CD4-positive, alpha-beta T cell treated with Interleukin-6 for 4 hours (primary cell): ENCODE measurements around the gene MYCBP.
"Not testable (repeated sequence)": the region's sequence is repeated elsewhere in the genome, so short reads cannot be mapped to it uniquely, and the experiment has no call there.

Experiments used
- DNase-seq: peaks from one replicate; pipeline ENCODE4 v3.0.0-alpha.2; 2020; ENCODE audit warnings: mixed read lengths

The MYCBP gene

DNA sequence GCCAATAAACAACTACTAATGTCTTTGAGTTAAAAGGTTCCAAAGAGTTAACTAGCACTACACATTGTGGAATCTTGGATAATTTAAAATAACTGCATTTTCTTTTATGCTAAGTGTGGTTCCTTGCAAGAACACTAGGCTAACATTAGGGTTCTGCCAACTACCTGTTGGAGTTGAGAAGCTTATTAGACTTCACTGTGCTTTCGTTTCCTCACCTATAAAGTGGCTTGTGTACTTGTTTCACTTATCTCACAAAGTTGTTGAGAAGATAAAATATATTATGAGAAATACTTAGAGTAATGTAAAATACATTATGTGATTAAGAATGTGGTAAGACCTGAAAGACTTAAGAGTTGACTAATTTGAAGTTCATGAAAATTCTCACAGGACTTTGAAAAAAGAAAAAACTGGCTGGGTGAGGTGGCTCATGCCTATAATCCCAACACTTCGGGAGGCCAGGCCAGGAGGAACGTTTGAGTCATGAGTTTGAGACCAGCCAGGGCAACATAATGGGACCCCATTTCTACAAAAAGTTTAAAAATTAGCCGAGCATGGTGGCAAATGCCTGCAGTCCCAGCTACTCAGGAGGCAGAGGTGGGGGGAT lies 7.9 kb downstream of the MYCBP start:
- DNase-seq: no peak

DNA sequence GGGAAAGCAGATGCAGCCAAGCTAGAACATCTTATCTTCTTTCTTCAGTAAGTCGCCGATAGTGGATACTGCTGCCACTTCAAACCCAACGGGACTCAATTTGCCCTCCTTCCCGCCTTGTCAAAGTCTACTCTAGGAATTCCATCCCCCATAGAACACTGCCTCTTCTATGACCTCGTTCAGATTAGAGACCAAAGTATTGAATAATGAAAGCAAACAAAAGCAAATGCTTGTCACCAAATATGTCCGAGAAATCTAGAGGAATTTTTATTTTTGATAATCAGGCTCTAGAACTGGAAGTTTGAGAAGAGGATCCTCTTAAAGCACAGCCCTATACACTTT lies 12.7 kb downstream of the MYCBP start:
- no peak for DNase-seq

DNA sequence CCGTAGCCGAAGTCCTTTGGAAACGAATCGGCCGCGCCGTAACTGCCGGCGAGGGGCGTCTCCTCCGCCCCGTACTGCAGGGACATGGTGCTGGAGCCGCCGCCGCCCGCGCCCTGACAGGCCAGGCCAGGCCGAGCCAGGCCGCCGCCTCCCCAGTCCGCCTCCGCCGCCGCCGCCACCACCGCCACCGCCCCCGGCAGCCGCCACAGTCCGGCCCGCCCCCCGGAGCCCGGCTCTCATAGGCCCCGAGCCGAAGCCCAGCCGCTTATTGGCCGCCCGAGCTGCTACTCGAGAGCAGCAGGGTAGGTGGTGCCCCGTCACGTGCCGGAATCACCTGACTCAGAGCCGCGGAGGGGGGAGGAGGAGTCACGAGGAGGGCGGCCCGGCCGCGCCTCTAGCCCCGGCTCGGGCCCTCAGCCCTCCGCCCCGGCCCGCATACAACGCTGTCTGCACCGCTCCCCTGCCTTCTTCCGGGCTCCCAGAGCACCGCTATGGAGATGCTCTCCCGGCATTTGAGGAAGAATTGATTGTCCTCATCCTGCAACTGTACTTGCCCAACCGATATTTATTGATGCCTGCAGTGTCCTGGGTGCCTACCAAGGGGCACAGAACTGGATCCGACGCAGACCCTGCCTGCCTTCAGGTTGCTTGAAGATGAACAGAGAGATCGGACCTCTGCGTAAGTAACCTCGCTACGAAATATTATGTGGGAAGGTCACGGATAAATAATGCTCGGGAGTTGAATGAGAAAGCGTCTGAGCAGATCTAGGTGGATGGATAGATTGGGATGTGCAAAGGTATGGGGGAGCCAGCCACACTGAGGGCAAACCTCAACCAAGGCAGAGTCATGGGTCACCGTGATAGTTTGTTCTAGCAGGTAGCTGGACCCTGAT lies 13.3 kb downstream of the MYCBP start, which contains the start of gene RRAGC:
TSS of gene RRAGC (minus strand) at position 212 of the 893 bp plus-strand sequence. CDS start at position 86, 126 bp downstream.
- DNase-seq: peak; percentile 98

DNA sequence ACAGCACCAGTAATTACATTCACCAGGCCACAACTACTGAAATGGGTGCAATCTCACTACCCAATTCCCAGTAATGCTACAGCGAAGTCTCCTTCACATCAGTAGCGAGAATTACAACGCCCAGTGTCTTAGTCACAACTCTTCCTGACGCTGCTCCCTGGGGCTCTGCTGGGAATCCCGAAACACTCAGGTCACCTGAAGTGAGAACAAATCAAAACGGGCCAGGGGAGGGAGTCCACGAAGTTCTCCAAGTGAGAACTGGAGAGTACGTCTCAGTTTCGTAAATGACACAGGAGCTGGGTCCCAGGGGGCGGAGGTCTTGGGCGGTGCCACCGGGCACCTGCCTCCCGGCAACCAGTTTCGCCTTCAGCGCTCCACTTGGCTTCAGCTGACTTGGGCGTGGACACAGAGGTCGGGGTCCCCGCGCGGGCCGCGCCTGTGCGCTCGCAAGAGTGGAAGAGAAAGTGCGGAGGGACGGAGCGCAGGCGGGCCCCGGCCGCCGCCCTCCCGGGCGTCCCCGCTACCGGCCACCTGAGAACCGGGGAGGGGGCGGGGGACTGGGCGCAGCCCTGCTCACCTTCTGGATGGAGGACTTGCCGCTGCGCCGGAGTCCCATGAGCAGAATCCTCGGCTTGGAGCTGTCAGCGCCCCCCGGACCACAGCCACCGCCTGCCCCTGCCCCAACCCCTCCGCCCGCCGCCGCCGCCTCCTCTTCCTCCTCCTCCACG lies 14.2 kb downstream of the MYCBP start:
- peak; percentile 49 for DNase-seq

DNA sequence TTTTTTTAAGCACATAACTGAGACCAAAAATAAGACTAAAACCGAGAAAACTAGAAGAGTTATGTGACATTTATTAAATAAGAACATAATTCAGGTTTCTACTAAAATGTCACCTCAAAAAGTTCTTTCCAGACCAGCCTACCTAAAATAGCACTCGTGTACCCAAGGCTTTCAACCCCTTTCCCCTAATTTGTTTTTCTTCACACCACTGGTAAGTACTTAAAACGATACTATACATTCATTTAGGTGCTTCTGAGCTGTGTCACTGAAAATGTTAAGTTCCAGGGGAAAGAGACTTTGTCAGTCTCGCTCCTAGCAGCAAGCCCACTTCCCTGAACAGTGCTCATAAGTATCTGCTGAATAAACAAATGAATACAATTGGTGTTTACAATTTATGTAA lies 20.4 kb downstream of the MYCBP start:
- DNase-seq: no peak

DNA sequence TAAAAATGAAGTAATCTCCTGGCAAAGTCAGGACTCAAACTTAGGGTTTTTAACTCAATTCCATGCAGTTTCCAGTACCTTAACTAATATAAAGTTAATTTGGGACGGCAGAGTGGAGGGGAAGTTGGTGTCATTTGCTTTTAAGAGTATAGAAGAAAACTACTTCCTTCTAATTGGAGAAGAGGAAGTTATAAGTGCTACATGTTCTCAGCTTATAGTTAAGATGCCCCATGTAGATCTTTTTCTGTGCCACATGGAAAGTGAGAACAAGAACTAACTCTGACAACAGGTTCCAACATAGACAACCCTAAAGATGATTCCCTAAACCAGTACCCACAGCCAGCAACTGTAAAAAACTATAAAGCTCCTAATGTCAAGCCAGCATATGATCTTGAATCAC lies 25.1 kb downstream of the MYCBP start:
- DNase-seq: no peak

DNA sequence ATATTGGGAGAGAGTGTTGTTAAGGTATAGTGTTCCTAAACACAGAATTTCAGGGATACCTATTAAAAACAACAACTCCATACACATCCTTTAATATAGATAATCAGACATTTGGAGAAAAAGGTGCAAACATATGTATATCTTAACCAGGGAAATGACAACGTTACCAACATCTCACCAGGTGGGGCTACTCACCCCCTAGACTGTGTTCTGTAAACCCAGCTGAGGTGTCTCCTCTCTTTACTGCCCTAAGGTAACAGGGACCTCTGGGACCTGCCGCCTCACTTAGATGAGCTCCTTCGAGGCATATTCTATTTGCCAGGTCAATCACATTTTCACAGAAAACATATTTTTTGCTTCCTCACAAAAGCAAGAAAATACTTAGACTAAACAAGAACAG lies 26.9 kb downstream of the MYCBP start:
- no peak for DNase-seq

DNA sequence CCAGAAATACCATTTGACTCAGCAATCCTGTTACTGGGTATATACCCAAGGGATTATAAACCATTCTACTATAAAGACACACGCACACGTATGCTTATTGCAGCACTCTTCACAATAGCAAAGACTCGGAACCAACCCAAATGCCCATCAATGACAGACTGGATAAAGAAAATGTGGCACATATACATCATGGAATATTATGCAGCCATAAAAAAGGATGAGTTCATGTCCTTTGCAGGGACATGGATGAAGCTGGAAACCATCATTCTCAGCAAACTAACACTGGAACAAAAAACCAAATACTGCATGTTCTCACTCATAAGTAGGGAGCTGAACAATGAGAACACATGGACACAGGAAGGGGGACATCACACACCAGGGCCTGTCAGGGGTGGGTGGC lies 28.1 kb downstream of the MYCBP start:
- DNase-seq: not testable (repeated sequence)

DNA sequence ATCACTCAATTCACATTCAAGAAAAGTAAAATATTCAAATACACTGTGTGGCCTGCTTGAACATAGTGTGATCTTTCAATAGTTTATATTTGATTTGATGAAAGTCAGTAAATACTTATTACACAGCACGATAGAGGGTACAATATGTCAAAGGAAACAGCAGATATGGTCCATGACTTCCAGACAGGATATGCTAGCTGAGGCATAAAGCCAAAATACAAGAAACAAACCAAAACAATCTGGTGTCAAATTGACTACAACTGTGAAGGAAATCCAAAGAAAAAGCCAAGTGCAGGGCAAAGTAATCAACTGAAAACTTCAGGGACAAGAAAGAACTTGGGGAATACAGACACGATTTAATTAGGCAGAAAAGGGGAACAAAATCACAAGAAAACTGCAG lies 32.9 kb downstream of the MYCBP start:
- DNase-seq: no peak

DNA sequence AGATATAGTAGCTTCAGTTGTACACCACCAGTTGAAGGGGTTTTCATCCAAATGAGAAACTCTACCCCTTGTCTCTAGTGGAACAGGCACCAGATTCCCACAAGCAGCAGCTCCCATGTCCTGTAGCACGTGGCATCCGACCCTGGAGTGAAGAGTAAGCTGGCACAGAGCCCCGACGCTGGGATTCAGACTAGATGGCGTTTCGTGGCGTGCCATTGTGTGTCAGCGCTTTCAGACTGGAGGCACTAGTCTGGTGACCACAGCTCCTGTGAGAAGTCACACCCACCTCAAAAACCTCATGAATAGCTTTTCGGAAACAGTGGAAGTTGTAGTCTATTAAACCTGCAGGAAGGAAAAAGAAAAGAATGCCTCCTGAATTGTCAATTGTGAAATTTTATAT lies 33.8 kb downstream of the MYCBP start:
- DNase-seq: no peak

DNA sequence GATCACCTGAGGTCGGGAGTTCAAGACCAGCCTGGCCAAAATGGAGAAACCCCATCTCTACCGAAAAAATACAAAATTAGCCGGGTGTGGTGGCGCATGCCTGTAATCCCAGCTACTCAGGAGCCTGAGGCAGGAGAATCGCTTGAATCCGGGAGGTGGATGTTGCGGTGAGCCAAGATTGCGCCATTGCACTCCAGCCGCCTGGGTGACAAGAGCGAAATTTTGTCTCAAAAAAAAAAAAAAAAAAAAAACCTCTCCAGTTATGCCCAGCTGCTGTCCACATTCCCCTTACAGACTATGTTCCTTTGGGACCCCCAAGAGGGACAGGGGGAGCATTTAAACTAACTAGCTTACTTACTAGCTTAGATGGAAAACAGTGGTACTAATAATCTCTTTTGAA lies 36.8 kb downstream of the MYCBP start:
- not testable (repeated sequence) for DNase-seq

DNA sequence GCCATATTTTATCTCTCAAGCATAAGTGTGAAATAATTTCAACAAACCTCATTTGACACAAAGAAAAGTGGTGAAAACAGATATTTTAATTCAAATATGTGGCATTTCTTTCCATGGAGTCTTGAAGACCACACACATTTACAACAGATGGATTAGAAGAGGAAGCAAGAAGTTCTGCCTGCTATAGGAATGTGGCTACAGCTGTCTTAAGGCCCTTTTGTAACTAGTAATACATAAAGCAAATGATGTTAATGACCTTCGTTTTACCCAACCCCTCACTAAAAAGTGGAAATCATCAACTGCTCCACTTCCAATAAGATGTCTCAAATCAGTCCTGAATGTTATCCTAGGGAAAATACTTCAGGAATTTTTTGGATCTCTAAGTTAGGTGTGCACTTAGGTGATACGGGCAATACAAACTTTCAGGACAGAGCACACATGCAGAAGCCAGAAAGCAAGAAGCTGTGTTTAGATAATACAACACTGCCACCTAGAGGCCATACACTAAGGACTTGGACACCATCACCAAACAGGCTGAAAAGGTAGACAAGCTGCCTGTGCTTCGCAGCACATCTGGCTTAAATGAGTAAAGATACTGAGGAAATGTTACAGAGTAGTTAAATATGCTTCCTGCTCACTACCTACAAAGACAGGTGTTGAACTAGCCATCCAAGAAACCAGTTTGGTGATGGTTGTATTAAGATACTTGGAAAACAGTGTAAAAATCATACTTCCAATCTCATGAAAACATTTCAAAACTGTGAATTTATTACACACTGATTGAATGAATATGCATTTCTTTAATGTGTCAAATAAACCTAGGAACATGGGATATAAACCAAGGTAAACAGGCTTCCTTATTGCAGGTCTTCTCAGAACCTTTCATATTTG lies 38.0 kb downstream of the MYCBP start:
- DNase-seq: peak; percentile 53

DNA sequence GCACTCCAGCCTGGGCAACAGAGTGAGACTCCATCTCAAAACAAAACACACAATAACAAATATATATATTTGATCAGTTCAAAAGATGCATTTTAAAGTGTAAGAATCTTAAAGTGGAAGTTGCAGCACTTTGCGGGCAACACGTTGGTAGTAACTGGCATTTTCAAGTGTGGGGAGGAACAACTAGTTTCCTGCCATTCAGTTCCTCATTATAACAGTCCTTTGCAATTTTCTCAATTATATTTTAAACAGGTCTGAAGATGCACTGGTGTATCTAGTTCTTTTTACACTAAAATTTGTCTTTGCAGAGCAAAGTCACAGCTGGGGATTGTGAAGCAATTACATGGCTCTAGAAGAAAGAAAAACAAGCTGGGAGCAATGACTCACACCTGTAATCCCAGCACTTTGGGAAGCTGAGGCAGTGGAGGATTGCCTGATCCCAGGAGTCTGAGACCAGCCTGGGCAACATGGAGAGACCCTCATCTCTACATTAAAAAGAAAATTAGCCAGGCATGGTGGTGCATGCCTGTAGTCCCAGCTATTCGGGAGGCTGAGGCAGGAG lies 38.8 kb downstream of the MYCBP start:
- no peak for DNase-seq

DNA sequence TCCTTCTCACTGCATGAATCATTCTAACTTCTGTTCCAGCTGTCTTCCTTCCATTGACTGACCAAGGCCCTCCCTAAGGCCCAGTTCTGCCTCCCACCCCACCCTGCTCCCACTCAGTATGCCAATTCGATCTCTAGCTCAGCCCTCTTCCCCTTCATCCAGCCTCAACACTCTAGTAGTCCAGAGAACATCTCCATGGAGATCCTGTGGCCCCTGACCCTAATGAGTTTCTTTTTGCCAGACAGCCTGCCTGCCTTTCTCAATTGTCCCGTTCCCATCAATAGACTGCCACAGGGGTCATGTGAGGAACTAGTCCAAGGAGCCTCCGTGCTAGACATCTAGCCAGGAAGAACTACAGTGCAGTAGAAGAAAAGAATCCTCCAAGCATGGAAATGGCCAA lies 40.0 kb downstream of the MYCBP start:
- DNase-seq: no peak

DNA sequence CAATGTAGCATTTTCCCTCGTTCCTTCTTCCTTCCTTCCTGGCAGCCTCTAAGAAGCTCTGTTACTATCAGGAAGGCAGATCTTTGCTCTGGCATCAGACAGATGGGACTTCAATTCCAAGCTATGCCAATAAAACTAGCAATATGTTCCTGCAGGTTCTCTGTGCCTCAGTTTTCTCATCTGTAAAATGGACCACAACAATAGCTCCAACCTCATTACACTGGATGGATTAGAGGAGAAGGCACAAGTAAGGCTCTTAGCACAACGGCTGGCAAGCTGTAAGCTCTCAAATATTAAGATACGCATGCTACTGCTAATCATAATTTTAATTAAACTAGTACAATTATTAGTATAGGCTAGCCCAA lies 40.8 kb downstream of the MYCBP start:
- DNase-seq: no peak

DNA sequence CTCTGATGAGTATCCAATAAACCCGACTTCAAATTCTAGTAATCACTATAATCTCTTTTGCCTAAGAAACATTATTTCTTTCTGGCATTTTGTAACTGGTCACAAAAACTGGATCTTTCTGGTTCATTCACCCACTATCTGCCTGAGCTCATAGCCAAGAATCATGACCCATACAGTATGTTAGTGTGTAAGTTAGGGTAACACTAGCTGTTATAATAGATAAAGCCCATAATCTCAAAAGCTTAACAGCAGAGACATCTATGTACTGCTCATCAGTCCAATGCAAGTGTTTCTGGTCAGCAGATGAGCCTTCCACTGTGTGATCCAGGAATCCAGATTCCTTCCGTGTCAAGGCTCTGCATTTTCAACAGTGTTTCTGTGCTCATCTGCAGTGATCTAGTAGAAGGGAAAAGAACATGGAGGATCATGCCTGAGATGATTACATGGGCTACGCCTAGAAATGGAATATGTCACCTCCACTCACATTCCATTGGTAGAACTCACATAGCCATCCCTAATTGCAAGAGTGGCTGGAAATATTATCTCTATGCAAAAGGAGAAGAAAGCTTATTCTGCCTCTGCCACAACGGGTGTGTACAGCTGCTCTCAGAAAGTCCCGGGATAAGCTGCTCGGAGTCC lies 41.3 kb downstream of the MYCBP start:
- DNase-seq: no peak

DNA sequence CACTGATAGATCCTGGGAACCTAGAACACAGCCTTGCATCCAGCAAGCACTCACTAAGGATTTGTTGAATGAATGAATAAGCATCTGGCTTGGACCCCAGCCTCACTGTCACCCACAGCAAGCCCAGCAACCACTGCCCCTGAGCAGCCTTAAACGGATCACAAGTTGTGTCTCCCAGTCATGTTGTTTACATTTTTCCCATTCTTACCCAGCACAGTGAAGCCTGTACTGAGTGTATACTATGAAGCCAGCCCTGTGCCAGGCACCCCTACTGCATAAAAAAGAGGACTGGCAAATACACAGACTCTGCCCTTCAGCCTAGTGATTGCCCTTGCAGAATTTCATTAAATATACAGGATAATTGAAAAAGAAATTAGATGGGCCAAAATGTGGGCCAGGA lies 43.8 kb downstream of the MYCBP start:
- no peak for DNase-seq

DNA sequence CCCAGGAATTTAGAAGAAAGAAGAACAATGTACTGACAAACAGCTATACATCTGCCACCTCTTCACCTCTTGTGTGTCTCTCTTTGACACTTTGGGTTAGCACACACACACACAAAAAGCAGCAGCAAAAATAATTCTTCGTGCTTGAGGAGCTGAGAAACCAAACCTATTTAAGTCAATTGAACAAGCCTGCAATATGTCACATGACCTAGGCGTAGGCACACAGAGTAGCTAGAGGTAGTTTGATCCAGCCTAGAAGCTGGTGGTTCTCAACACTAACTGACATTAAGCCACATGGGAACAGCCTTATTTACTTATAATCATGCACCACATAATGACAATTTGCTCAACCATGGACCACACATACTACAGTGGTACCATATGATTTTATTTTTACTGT lies 45.8 kb downstream of the MYCBP start:
- no peak for DNase-seq

DNA sequence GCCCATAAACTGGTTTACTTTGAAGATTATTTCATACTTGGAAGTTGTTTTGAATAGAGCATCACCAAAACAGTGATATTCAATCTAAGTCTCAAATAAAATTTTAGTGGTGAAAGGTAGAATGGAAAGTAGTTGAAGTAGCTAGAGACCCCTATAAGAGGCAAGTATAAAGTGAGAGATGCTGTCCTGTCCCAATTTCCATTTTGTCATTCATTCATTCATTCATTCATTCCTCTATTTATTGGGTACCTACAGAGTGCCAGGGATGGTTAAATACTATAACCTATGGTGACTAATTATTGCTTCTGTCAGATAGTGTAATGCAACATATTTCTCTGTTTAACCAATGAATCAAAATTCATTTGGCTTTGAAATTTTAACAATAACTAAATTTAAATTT lies 46.3 kb downstream of the MYCBP start:
- no peak for DNase-seq

DNA sequence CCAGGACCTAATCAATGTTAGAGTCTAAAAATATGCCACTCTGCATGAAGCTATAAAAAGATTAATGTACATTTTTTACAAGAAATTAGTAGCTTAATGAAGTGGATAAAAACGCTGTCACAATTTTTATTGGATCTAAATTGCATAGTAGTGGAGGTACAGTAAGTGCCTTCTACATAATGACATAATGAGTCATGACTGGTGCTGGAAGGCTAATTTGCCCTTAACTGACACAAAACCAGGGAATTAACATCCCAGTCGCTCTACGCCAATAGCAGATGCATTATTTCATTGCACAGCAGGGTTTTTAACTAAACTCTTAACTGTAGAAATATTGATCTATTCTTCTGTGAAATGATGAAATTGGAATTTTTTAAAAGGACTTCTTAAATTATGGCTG lies 46.9 kb downstream of the MYCBP start:
- DNase-seq: no peak

DNA sequence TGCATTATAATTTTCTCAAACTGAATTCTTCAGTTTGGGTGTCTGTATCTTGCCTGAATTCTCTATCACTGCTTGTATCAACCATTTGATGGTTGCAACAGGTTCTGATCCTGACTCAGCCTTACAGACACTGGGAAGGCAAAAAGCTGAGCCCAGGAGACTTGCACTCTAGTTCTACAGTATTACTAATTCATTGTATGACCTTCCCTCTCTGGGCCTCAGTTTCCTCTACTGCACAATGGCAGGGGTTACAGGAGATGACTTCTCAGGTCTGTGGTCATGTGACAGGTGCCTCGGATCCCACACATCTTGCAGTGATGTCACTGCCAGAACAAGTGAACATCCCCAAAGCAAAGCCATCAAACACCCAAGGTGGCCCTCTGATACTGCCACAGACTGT lies 52.3 kb downstream of the MYCBP start:
- no peak for DNase-seq

DNA sequence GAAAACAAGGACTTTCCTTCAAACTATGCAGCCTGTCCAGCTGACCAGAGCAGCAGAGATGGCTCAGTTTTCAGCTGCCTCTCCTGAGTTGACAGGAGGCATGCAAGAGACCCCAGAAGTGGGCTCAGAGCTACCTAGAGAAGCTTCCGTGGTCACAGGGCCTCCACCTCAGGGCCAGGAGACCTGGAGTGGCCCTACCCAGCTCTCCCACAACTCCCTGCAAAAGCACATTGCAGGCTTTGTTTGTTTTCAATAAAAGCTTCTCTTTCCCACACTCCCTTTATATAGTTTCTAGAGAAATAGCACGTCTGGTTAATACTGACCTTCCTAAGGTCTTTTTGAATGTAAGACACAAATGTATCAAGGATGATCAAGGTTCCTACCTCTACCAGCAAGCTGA lies 53.6 kb downstream of the MYCBP start:
- DNase-seq: no peak
